B cell (primary cell): ENCODE results near the gene STXBP4. TPM values are rescaled to one million over a fixed set of nuclear protein-coding genes. Genes with fewer than 3 reads are reported as not detected.

Source experiments
- ATAC-seq: fragments of 200-7000 bp; cut with Tn5 transposase; one replicate; pipeline ENCODE4 v1.10.0; 2021; ENCODE audit warnings: low read depth, mild to moderate bottlenecking, moderate number of reproducible peaks, moderate library complexity
- CTCF ChIA-PET: fragments of 350-600 bp; sonication (Branson Sonifier 250); formaldehyde crosslinking; loops from one replicate; lab custom pipeline; 2021; ENCODE audit warnings: antibody characterized with exemption, inconsistent platforms; lab: Charles Lee
- POLR2A ChIA-PET: fragments of 350-600 bp; sonication (Branson Sonifier 250); formaldehyde crosslinking; loops from one replicate; lab custom pipeline; 2021; ENCODE audit warnings: antibody characterized with exemption; lab: Charles Lee
- DNase-seq: peaks from one replicate; pipeline ENCODE4 v3.0.0; 2013
- H2AFZ ChIP-seq: 2 replicates; pipeline ENCODE4 v1.6.1; 2012; ENCODE audit warnings: mild to moderate bottlenecking, low read depth, low read length; ENCODE audit not compliant: insufficient read depth, poor library complexity, severe bottlenecking
- H3K27ac ChIP-seq, 2 donors: 1 replicate in 1 of 2; 2 replicates in 1 of 2; pipeline ENCODE4 v1.5.1; 2012 to 2013; ENCODE audit warnings: low read length in 2 of 2, mild to moderate bottlenecking in 2 of 2, moderate library complexity in 1 of 2
- H3K27me3 ChIP-seq, 4 experiments: fragments of 200-600 bp in 1 of 4; sonication (generic) in 1 of 4; replicated peaks in 1 of 4; 1 replicate in 2 of 4; 2 replicates in 2 of 4; pipeline versions ENCODE4 v1.6.1 to v1.7.0; 2013 to 2016; ENCODE audit warnings: low read length in 3 of 4, mild to moderate bottlenecking in 2 of 4, mixed read lengths in 1 of 4, moderate library complexity in 1 of 4; ENCODE audit not compliant: insufficient read depth in 4 of 4, control insufficient read depth in 3 of 4; ENCODE audit errors: control extremely low read depth in 1 of 4
- H3K36me3 ChIP-seq, 2 experiments: replicated peaks in 1 of 2; 1 replicate in 1 of 2; 2 replicates in 1 of 2; pipeline versions ENCODE4 v1.6.1 to v1.7.1; 2013; ENCODE audit warnings: low read length in 1 of 2; ENCODE audit not compliant: insufficient read depth in 2 of 2, control insufficient read depth in 1 of 2; ENCODE audit errors: control extremely low read depth in 1 of 2, extremely low read depth in 1 of 2
- H3K4me1 ChIP-seq, 2 donors: fragments of 200-600 bp in 1 of 2; sonication (generic) in 1 of 2; 1 replicate in 1 of 2; 2 replicates in 1 of 2; pipeline versions ENCODE4 v1.5.1 to v1.6.1; 2013 to 2017; ENCODE audit warnings: low read length in 2 of 2; ENCODE audit not compliant: control insufficient read depth in 2 of 2, insufficient read depth in 2 of 2
- H3K4me2 ChIP-seq: replicated peaks from 2 replicates; pipeline ENCODE3; 2012; ENCODE audit warnings: mild to moderate bottlenecking, low read depth, low read length; ENCODE audit not compliant: poor library complexity, severe bottlenecking
- H3K4me3 ChIP-seq, 5 experiments: fragments of 200-600 bp in 1 of 5; sonication (generic) in 1 of 5; 1 replicate in 3 of 5; 2 replicates in 2 of 5; pipeline versions ENCODE4 v1.5.1 to v1.7.0; 2011 to 2016; ENCODE audit warnings: low read length in 4 of 5, mild to moderate bottlenecking in 4 of 5, low read depth in 2 of 5, control low read depth in 1 of 5, moderate library complexity in 1 of 5; ENCODE audit not compliant: insufficient read depth in 1 of 5; ENCODE audit errors: control extremely low read depth in 1 of 5, extremely low read depth in 1 of 5
- H3K79me2 ChIP-seq: fragments of 200-600 bp; sonication (generic); one replicate; pipeline ENCODE4 v1.6.0; 2016; ENCODE audit warnings: low read length; ENCODE audit not compliant: control insufficient read depth, insufficient read depth
- H3K9ac ChIP-seq: fragments of 200-600 bp; sonication (generic); 2 replicates; pipeline ENCODE4 v1.6.1; 2017; ENCODE audit warnings: mild to moderate bottlenecking, low read length, moderate library complexity
- H3K9me3 ChIP-seq, 3 donors: one replicate each; pipeline versions ENCODE4 v1.6.1 to v1.7.1; 2013; ENCODE audit warnings: low read length in 2 of 3; ENCODE audit not compliant: control insufficient read depth in 2 of 3, insufficient read depth in 1 of 3; ENCODE audit errors: control extremely low read depth in 1 of 3
- H4K20me1 ChIP-seq: 2 replicates; pipeline ENCODE4 v1.6.0; 2012; ENCODE audit warnings: mild to moderate bottlenecking, low read length; ENCODE audit not compliant: insufficient read depth, control insufficient read depth, poor library complexity, severe bottlenecking
- H3K27ac Mint-ChIP-seq: one replicate; pipeline ENCODE4 v1.8.0; 2021; ENCODE audit warnings: mixed read lengths
- H3K27me3 Mint-ChIP-seq: one replicate; pipeline ENCODE4 v1.8.0; 2021; ENCODE audit warnings: mixed read lengths
- H3K4me1 Mint-ChIP-seq: one replicate; pipeline ENCODE4 v1.8.0; 2021; ENCODE audit warnings: mixed read lengths
- H3K4me3 Mint-ChIP-seq: one replicate; pipeline ENCODE4 v1.8.0; 2021; ENCODE audit warnings: mixed read lengths
- H3K9me3 Mint-ChIP-seq: one replicate; pipeline ENCODE4 v1.8.0; 2022; ENCODE audit warnings: mixed read lengths; ENCODE audit not compliant: insufficient read depth
- EZH2 ChIP-seq: IDR thresholded peaks from 2 replicates; pipeline ENCODE4 v1.6.1; 2012; ENCODE audit warnings: borderline replicate concordance, low read depth, mild to moderate bottlenecking, moderate library complexity, low read length; ENCODE audit not compliant: insufficient read depth, poor library complexity, severe bottlenecking
- WGBS: methylation state at CpG from one replicate; pipeline ENCODE4 v1.1.5; 2013; ENCODE audit warnings: missing lambda C conversion rate; ENCODE audit not compliant: insufficient coverage; 5-methylcytosine and 5-hydroxymethylcytosine counted together
- intact Hi-C: fragments of 100-400 bp; cut with micrococcal nuclease; formaldehyde crosslinking; loops from one replicate; pipeline ENCODE4 v1.10.0; 2022
- polyA plus RNA-seq: library from polyadenylated mRNA; depleted of rRNA; stranded (reverse); fragments of >200 nt; gene quantifications from 2 replicates; pipeline ENCODE4 v1.2.3, GENCODE V29; 2012
- total RNA-seq, 2 donors: library from RNA; stranded (reverse); fragments of 120-200 nt in 1 of 2; gene quantifications; 1 replicate in 1 of 2; 2 replicates in 1 of 2; pipeline versions ENCODE4 v1.2.3 to v1.2.4, GENCODE V29; 2013 to 2022
- TF ChIP-seq, protein P1 (sequence below): fragments of 200-600 bp; IDR thresholded peaks from one replicate; pipeline ENCODE4 v1.8.0; 2022; ENCODE audit warnings: antibody characterized with exemption, mild to moderate bottlenecking

Gene STXBP4
- total and polyA plus RNA-seq, 2 donors (not counting 1 experiment from before 2014, with no cell fraction given): 1.2 to 11.4 TPM

DNA sequence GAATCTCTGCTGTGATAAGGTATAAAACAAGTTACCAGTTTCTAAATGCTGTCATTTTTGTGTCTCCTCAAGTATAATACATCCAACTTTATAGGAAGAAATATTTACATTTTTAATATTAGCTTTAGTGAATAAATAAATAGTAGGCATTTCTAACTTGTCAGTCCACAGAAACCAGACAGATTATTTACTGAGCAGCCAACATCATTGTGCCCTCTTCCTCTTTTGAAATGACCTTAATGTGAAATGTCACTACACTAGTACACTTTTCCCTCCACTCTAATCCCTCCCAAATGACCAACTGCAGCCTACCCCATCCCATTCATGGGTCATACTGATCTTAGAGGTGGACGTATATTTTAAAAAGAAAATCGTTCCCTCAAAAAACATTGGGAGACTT lies 9.2 kb downstream of the STXBP4 start:
- no peak for DNase-seq
- peaks cover 6% of the 10 kb centered on the region for H3K79me2 ChIP-seq
- H4K20me1 ChIP-seq: no peaks in the 10 kb centered on the region
- H3K4me3 Mint-ChIP-seq: no peak overlapping the region
- intact Hi-C loops: no loop called here
- H3K4me2 ChIP-seq: no peak overlapping the region
- ChIA-PET CTCF (interaction anchor here (1.0 to 1.2 kb wide), 2 partner anchors 532 to 624 kb away, joined by 3 read pairs; no protein-coding TSS in a partner anchor), POLR2A (no interaction called here)
- no peaks in the 10 kb centered on the region for H3K36me3 ChIP-seq
- H3K27ac ChIP-seq: no peak overlapping the region
- H3K9me3 Mint-ChIP-seq: no peaks in the 10 kb centered on the region
- peaks cover 4 to 8% (median 5%) of the 10 kb centered on the region in 3 donors for H3K9me3 ChIP-seq
- H3K27me3 Mint-ChIP-seq: no peaks in the 10 kb centered on the region
- no peak overlapping the region for H2AFZ ChIP-seq
- no peak overlapping the region for H3K27ac Mint-ChIP-seq
- H3K4me1 Mint-ChIP-seq: no peaks in the 10 kb centered on the region
- no peak overlapping the region for H3K4me3 ChIP-seq
- no peaks in the 10 kb centered on the region for H3K27me3 ChIP-seq
- no peaks in the 10 kb centered on the region for H3K4me1 ChIP-seq
- ATAC-seq: no peak
- TF ChIP-seq, protein P1, sequence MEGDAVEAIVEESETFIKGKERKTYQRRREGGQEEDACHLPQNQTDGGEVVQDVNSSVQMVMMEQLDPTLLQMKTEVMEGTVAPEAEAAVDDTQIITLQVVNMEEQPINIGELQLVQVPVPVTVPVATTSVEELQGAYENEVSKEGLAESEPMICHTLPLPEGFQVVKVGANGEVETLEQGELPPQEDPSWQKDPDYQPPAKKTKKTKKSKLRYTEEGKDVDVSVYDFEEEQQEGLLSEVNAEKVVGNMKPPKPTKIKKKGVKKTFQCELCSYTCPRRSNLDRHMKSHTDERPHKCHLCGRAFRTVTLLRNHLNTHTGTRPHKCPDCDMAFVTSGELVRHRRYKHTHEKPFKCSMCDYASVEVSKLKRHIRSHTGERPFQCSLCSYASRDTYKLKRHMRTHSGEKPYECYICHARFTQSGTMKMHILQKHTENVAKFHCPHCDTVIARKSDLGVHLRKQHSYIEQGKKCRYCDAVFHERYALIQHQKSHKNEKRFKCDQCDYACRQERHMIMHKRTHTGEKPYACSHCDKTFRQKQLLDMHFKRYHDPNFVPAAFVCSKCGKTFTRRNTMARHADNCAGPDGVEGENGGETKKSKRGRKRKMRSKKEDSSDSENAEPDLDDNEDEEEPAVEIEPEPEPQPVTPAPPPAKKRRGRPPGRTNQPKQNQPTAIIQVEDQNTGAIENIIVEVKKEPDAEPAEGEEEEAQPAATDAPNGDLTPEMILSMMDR: no peak
- no peak for TF ChIP-seq EZH2
- H3K9ac ChIP-seq: no peak overlapping the region
- no CpG with 5 or more reads among the region's 2 CpGs for WGBS

GRCh38 chr17:54979657-54980056 lies 11.1 kb downstream of the STXBP4 start:
- Histone ChIP-seq H3K4me2 (no peak overlapping the region), H2AFZ (no peak overlapping the region), H3K79me2 (no peaks in the 10 kb centered on the region), H3K9me3 (peaks cover 4 to 8% (median 5%) of the 10 kb centered on the region in 3 donors), H3K9ac (no peak overlapping the region), H3K4me1 (no peaks in the 10 kb centered on the region), H3K27ac (no peak overlapping the region), H4K20me1 (no peaks in the 10 kb centered on the region), H3K27me3 (no peaks in the 10 kb centered on the region), H3K36me3 (no peaks in the 10 kb centered on the region), H3K4me3 (no peak overlapping the region)
- no peak overlapping the region for H3K27ac Mint-ChIP-seq
- no peak for ATAC-seq
- POLR2A ChIA-PET: no interaction called here
- no peak overlapping the region for H3K4me3 Mint-ChIP-seq
- no peaks in the 10 kb centered on the region for H3K27me3 Mint-ChIP-seq
- intact Hi-C loops: no loop called here
- no peaks in the 10 kb centered on the region for H3K9me3 Mint-ChIP-seq
- H3K4me1 Mint-ChIP-seq: no peaks in the 10 kb centered on the region
- no peak for DNase-seq
- TF ChIP-seq, protein P1: no peak
- no peak for TF ChIP-seq EZH2
- CTCF ChIA-PET: interaction anchor here (1.2 to 2.1 kb wide), 2 partner anchors 13 to 16 kb away, joined by 3 to 7 read pairs; no protein-coding TSS in a partner anchor
